SKM-1 treated with dmso at 0.1 percent for 144 hours (cell line): Measurements from ENCODE around the gene FNDC3B.

Source experiments
- DNase-seq: peaks from one replicate; lab custom pipeline; 2025; ENCODE audit not compliant: unreplicated experiment; lab: John Stamatoyannopoulos, UW

The FNDC3B gene

GRCh38 chr3:172132721-172133311 is 93.4 kb downstream of the FNDC3B start:
- DNase-seq = no peak

GRCh38 chr3:172133838-172134237 is 94.5 kb downstream of the FNDC3B start:
- DNase-seq = no peak

GRCh38 chr3:172134352-172134751 is 95.0 kb downstream of the FNDC3B start:
- DNase-seq = no peak

DNA sequence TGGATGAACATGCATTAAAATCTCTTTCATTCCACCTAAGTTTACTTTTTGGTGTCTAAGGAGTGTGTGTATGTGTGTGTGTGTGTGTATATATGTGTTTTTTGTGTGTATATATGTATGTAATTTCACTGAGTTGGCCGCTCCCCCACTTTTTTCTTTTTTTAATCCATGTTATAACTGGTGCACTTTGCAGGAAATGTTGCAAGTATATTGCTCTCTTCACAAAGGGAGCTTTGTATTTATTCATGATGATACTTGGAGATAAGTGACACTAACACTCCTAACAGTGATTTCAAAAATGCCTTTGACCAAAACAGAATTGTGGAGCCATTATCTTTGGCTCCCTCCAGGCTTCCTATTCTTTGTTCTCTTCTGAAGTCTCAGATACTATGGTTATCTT is 95.8 kb downstream of the FNDC3B start:
- no peak for DNase-seq

DNA sequence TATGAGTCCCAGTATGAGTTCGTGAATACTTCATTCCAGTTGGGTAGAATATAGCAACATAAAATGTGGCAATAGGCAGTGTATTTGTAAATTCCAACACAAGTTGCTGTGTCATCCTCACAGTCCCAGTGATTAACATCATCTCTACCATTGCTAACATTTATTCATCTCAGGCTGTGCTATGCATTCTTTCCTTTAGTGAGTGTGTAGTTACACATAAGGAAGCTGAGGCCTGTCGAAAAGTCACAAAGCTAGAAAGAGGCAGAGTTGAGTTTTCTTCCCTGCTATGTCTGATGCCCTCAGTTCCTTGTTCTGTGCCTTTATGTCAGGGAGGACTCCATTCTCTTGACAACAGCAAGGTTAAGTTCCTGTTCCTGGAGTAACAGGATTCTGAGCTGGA is 96.4 kb downstream of the FNDC3B start:
- DNase-seq = no peak

DNA sequence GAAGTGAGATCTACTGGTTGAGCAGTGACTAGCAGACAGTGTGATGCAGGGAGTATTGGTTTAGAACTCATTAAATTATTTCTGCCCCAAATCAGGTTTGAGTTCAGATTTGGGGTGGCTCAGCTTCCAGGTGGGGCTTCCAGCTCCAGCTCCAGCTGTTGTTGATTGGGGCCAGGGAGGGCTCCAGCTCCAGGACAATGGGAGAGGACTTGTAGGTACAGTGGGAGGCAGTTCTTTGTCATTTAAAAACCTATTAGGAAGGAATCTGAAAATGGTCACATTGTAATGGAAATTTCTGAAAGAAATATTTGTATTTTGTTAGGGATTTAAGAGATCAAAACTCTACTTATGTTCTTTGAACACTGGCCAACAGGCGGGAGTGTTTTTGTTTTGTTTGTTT is 97.0 kb downstream of the FNDC3B start:
- DNase-seq = no peak

DNA sequence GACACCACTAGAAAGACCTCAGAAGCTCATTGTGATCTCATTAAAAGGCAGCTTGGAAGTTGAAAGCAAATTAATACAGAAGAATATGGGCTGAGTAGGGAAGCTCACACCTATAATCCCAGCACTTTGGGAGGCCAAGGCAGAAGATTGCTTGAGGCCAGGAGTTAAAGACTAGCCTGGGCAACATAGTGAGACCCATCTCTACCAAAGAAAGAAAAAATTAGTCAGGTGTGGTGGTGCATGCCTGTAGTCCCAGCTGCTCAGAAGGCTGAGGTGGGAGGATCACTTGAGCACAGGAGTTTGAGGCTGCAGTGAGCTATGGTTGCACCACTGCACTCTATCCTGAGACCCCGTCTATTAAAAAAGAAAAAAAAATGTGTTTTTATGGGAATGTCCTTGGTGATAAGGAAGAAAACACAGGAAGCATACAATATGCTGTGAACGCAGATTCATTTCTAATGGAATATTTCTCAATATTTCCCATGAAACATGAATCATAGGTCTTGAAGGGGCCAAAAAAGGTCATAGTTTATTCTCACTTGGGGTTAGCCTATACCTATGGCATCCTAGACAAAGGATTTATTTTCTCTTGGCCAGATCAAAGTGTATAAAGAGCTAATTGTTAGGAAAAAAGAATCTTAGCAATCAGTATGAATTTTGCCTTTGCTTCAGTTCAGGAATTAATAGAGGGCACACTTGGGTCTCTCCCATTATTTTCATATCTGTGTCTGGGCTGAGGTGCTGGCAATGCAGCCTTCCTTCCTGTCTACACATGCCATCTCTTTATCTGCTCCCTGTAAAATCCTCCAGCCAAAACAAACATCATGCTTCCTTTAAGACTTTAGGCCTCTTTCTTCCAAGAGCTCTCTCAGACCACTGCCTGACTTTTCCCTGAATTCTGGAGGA is 98.2 kb downstream of the FNDC3B start:
- no peak for DNase-seq

GRCh38 chr3:172138193-172138537 is 98.8 kb downstream of the FNDC3B start:
- no peak for DNase-seq

DNA sequence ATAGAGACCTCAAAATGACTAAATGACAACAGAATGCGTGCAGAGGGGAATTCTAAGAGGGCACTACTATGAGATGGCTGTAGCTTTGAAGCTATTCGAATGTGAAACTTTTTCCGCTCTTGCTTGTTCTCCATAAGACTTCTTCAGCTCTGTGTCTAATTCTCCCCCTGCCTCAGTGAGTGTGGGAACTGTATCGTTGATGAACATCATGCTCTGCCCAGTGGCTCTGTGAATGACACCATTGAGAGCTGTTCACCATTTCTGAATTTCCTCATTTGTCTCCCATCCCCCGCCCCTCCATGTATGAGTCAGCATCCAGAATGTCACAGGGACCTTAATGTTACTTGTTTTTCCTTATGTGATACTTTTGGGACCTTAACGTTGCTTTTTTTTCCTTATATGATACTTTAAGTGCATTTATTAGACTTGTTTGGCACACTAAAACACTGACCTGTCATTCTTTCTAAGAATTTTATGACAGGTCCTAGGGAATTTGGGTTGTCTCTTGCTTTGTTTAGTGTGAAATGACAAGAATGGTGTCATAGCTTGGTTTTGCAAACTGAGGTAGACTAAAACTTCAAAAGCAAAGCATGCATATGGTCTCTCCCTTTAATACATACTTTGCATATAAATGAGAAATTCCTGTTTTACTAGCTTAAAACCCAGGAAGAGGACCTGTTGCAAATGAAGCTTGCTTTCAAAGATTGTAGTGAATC is 99.6 kb downstream of the FNDC3B start:
- peak; percentile 18 for DNase-seq

GRCh38 chr3:172139528-172140276 is 100.3 kb downstream of the FNDC3B start:
- DNase-seq = no peak

GRCh38 chr3:172140499-172141391 is 101.4 kb downstream of the FNDC3B start:
- DNase-seq = peak; percentile 63

DNA sequence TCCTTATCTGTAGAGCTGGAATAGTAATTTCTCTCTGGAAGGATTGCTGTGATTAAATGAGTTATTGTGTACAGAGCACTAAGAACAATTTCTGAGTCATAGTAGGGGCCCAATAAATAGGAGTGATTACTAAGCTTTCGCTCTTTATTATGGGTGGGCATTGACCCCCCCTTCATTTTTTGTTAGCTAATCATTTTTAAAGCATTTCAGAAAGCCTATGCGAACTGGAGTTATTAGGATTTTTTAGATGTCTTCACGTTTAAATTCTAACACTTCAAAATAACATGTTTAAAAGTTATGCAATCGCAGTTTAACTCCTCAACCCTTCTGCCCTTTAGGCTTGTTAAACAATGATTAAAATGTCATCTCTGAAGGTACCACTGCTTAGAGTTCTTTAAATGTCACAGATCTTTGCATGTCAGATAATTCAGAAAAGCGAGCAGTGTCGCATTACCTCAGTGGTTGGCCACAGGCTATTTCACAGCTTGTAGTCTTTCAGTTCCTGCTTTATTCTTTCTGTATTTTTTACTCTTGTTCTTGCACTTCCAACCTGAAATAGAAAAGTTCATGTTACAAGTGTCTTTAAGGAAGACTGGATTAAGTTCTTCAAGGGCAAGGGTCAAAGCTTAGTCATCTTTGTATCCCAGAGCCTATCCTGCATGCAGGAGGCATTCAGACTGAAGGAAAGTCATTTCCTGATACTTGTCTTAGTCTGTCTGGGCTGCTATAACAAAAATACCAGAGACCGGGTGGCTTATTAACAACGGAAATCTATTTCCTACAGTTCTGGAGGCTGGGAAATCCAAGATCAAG is 102.9 kb downstream of the FNDC3B start:
- peak; percentile 49 for DNase-seq

DNA sequence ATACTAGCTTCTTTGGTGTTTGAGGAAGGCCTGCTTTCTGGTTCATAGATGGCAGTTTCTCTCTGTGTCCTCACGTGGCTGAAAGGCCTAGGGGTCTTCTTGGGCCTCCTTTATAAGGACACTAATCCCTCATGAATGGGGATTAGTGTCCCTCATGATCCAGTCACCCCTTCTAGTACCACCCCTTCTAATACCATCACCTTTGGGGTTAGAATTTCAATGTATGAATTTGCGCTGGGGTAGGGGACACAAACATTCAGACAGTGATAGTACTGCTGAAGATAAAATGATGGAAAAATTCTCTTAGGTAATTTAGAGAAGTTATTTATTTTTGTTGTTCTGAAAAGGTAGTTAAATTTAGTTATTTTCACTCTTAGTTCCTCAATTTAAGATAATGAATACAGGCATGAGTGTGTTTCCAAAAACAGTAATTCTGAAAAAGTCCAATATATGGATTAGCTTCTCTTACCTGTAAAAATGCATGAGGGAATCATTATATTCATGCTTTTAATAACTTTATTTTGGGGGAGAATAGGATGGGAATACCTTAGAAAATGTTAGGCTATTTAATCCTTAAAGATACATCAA is 103.6 kb downstream of the FNDC3B start:
- no peak for DNase-seq

- no peak for DNase-seq
Measured at GRCh38 chr3:172143739-172144497, 104.5 kb downstream of the FNDC3B start.

GRCh38 chr3:172144601-172145000 is 105.2 kb downstream of the FNDC3B start:
- no peak for DNase-seq

GRCh38 chr3:172145031-172145686 is 105.8 kb downstream of the FNDC3B start:
- no peak for DNase-seq

DNA sequence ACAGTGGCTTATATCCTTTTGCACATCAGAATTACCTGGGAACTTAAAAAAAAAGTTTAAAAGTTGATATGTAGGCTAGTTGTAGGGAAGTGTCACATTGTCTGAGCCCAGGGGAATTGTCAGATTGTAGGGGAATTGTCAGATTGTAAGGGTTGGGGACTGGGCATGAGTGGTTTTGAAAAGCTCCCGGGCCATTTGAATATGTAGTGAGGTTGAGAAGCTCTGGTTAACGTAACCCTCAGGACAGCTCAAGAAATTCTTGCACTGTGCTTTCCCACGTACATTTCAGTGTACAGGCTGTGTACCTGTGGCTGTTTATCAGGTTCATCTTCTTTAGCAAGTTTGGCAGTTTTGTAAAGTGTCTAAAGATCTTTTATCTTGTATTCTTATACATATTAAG is 107.0 kb downstream of the FNDC3B start:
- DNase-seq = no peak
